Esophagus muscularis mucosa (tissue), 4 donors: ENCODE measurements around the gene PPP1R3G. TPM values are rescaled to one million over a fixed set of nuclear protein-coding genes. Genes with fewer than 3 reads are reported as not detected.

Experiments
- DNase-seq: peaks from one replicate; pipeline ENCODE4 v3.0.0-alpha.2; 2017; ENCODE audit errors: extremely low spot score
- H3K27ac ChIP-seq, 4 donors: fragments of 200-600 bp; sonication (generic); replicated peaks in 1 of 4; 1 replicate in 3 of 4; 2 replicates in 1 of 4; pipeline ENCODE4 v1.5.1; 2016 to 2019; ENCODE audit warnings: mild to moderate bottlenecking in 1 of 4
- H3K27me3 ChIP-seq, 4 donors: fragments of 200-600 bp; sonication (generic); one replicate each; pipeline versions ENCODE4 v1.5.1 to v1.6.0; 2016 to 2019
- H3K36me3 ChIP-seq, 4 donors: fragments of 200-600 bp; sonication (generic); one replicate each; pipeline ENCODE4 v1.5.1; 2016 to 2019
- H3K4me1 ChIP-seq, 4 donors: fragments of 200-600 bp; sonication (generic); one replicate each; pipeline ENCODE4 v1.5.1; 2016 to 2019
- H3K4me3 ChIP-seq, 4 donors: fragments of 200-600 bp; sonication (generic); 1 replicate in 2 of 4; 2 replicates in 2 of 4; pipeline ENCODE4 v1.5.1; 2016 to 2019; ENCODE audit warnings: mild to moderate bottlenecking in 4 of 4, moderate library complexity in 1 of 4
- H3K9me3 ChIP-seq, 4 donors: fragments of 200-600 bp; sonication (generic); 1 replicate in 3 of 4; 2 replicates in 1 of 4; pipeline ENCODE4 v1.5.1; 2016 to 2019
- CTCF ChIP-seq, 3 experiments: fragments of 200-600 bp in 2 of 3; fragments of 450-650 bp in 1 of 3; sonication (generic) in 2 of 3; IDR thresholded peaks; one replicate each; pipeline ENCODE4 v1.5.1; 2017 to 2019; ENCODE audit warnings: antibody characterized with exemption in 3 of 3, mild to moderate bottlenecking in 2 of 3, moderate library complexity in 1 of 3
- EP300 ChIP-seq: sonication (generic); formaldehyde crosslinking; IDR thresholded peaks from one replicate; pipeline ENCODE4 v1.6.1; 2017; ENCODE audit warnings: antibody characterized with exemption
- POLR2A ChIP-seq: fragments of 450-650 bp; IDR thresholded peaks from one replicate; pipeline ENCODE4 v1.6.1; 2017; ENCODE audit warnings: antibody characterized with exemption, moderate library complexity, mild to moderate bottlenecking, low read depth
- POLR2AphosphoS5 ChIP-seq, 2 donors: sonication (generic); formaldehyde crosslinking; IDR thresholded peaks; one replicate each; pipeline ENCODE4 v1.6.1; 2017; ENCODE audit warnings: antibody characterized with exemption in 2 of 2
- WGBS: methylation state at CpG from one replicate; pipeline ENCODE4 v1.1.5; 2018; 5-methylcytosine and 5-hydroxymethylcytosine counted together
- intact Hi-C: fragments of 100-400 bp; cut with DNase I; formaldehyde crosslinking; loops from one replicate; pipeline ENCODE4 v1.15.1; 2023
- total RNA-seq, 4 donors: library from RNA; depleted of rRNA; stranded (reverse); fragments of >200 nt; gene quantifications; one replicate each; pipeline versions ENCODE4 v1.1.0 to v1.2.1, GENCODE V29; 2016

PPP1R3G gene
- total RNA-seq, 4 donors from 2014 or later, result 3.0 to 7.9 (median 5.5) TPM

DNA sequence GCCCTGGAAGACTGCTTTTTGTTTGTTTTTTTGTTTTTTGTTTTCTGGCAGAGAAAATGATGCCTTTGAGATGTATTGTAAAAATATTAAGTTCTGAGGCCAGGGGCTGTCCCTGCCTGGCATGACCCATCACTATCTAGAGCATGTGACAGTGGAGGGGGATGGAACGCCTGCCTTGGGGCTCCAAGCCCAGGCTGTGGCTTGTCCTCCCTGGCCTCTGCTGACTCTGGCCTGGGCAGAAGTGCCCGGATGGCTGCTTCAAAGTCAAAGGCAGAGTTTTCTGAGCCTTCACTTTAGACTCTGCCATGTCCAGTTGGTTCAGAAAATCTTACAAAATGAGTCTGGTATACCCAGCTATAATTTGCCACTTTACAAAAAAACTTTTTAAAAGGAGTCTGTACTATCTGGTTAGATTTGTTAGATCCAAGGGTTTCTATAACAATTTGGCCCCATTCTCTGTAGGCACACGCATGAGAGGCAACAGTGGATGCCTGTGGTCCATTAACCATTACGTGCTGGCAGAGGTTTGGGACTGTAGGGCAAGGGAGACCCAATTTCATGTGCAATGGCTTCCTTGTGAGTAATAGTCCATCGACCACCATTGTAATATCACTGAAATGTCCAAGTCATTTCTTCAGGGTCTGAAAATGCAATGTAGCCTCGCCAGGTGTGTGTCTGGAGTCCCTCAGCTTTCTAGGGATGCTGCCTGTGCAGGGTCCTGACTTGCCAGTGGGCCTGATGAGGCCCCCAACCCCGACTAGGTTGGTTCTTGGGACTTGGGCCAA is 8.3 kb downstream of the PPP1R3G start:
- no peaks in the 10 kb centered on the region for H3K9me3 ChIP-seq
- no peaks in the 10 kb centered on the region for H3K36me3 ChIP-seq
- no peaks in the 10 kb centered on the region for H3K27me3 ChIP-seq
- DNase-seq, result no peak
- no peak overlapping the region for H3K4me3 ChIP-seq
- H3K4me1 ChIP-seq, result peaks cover 0 to 12% (median 0%) of the 10 kb centered on the region in 4 donors
- H3K27ac ChIP-seq, result no peak overlapping the region
- 87% methylated on average over 7 of the region's 7 CpGs for WGBS
- TF ChIP-seq POLR2A (no peak), POLR2AphosphoS5 (IDR thresholded peaks at IDR 0.05) (no peak), EP300 (no peak), CTCF (IDR thresholded peaks at IDR 0.05) (no peak)
- intact Hi-C loops, result no loop called here

GRCh38 chr6:5094327-5094726 is 9.2 kb downstream of the PPP1R3G start:
- WGBS, result 69% methylated on average over 3 of the region's 3 CpGs
- no peak for TF ChIP-seq CTCF (IDR thresholded peaks at IDR 0.05)
- no peak for TF ChIP-seq EP300
- no peak for TF ChIP-seq POLR2AphosphoS5 (IDR thresholded peaks at IDR 0.05)
- TF ChIP-seq POLR2A, result no peak
- Histone ChIP-seq H3K4me3 (no peak overlapping the region), H3K27me3 (no peaks in the 10 kb centered on the region), H3K9me3 (no peaks in the 10 kb centered on the region), H3K4me1 (peaks cover 0 to 12% (median 0%) of the 10 kb centered on the region in 4 donors), H3K27ac (no peak overlapping the region), H3K36me3 (no peaks in the 10 kb centered on the region)
- no peak for DNase-seq
- intact Hi-C loops, result no loop called here

DNA sequence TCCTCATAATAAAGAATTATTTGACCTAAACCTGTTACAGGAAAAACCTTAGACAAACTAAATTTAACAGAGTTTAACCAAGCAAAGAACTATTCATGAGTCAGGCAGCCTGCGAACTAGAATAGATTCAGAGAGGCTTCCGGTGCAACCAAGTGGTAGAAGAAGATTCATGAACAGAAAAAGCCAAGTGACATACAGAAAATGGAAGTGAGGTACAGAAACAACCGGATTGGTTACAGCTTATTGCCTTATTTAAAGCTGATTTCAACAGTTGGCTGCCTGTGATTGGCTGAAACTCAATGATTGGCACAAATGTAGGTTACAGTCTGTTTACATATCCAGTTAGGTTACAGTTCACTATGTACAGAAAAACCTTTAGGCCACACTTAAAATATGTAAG is 10.1 kb downstream of the PPP1R3G start:
- Histone ChIP-seq H3K4me3 (no peak overlapping the region), H3K27ac (no peak overlapping the region), H3K4me1 (peaks cover 0 to 12% (median 0%) of the 10 kb centered on the region in 4 donors), H3K27me3 (no peaks in the 10 kb centered on the region), H3K9me3 (no peaks in the 10 kb centered on the region), H3K36me3 (no peaks in the 10 kb centered on the region)
- WGBS, result 86% methylated on average over 3 of the region's 3 CpGs
- no peak for DNase-seq
- TF ChIP-seq CTCF (IDR thresholded peaks at IDR 0.05), result no peak
- TF ChIP-seq EP300, result no peak
- no peak for TF ChIP-seq POLR2A
- no peak for TF ChIP-seq POLR2AphosphoS5 (IDR thresholded peaks at IDR 0.05)
- intact Hi-C loops, result no loop called here

DNA sequence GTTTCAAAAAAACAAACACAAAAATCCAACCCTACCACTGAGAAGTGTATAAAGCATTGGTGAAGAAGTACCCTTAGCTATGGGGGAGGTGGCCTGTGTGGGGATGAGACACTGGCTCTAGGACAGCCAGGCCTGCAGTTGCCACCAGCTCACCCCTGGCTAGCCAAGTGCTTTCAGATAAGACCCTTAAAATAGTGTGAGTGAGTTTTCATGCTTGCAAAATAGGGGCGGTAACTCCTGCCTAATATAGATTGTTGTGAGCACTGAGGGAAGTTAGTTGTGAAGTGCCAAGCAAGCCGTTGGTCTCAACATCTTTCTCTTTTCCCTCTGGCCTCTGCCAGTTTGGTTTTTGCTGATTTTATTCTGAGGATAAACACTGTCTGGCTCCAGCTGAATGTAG is 11.3 kb downstream of the PPP1R3G start:
- no peak overlapping the region for H3K4me3 ChIP-seq
- DNase-seq, result no peak
- H3K36me3 ChIP-seq, result no peaks in the 10 kb centered on the region
- H3K27me3 ChIP-seq, result no peaks in the 10 kb centered on the region
- intact Hi-C loops, result no loop called here
- no peak overlapping the region for H3K27ac ChIP-seq
- peaks cover 0 to 12% (median 0%) of the 10 kb centered on the region in 4 donors for H3K4me1 ChIP-seq
- TF ChIP-seq EP300 (no peak), POLR2A (no peak)
- H3K9me3 ChIP-seq, result no peaks in the 10 kb centered on the region
- 88% methylated on average over 2 of the region's 2 CpGs for WGBS

GRCh38 chr6:5098501-5099270 is 13.5 kb downstream of the PPP1R3G start:
- WGBS, result 90% methylated on average over 14 of the region's 14 CpGs
- Histone ChIP-seq H3K9me3 (no peaks in the 10 kb centered on the region), H3K27ac (no peak overlapping the region), H3K4me1 (peaks cover 0 to 12% (median 0%) of the 10 kb centered on the region in 4 donors), H3K36me3 (no peaks in the 10 kb centered on the region), H3K4me3 (no peak overlapping the region), H3K27me3 (no peaks in the 10 kb centered on the region)
- TF ChIP-seq POLR2AphosphoS5 (IDR thresholded peaks at IDR 0.05) (no peak), CTCF (IDR thresholded peaks at IDR 0.05) (no peak), EP300 (no peak), POLR2A (no peak)
- intact Hi-C loops, result no loop called here
- no peak for DNase-seq
